ENCODE data around the gene KPNB1. TPM values are rescaled to one million over a fixed set of nuclear protein-coding genes. Genes with fewer than 3 reads are reported as not detected.

Gene KPNB1
- total and polyA plus RNA-seq, 2 of the 8 experiments (the other 6 are each of a cell fraction or from before 2014, with no cell fraction given), result 171 to 625 TPM

GRCh38 chr17:47727704-47728036, 78.0 kb downstream of the KPNB1 start:
- Histone ChIP-seq H2AFZ (ENCODE audit: low read length) (no peak overlapping the region), H3K9ac (replicated peaks in 1 of 4; ENCODE audit: extremely low read depth in 1 of 4, low read depth in 3 of 4, low read length in 3 of 4) (no peak overlapping the region), H3K27me3 (replicated peaks in 1 of 4; ENCODE audit: control insufficient read depth in 3 of 4, extremely low read depth in 1 of 4, insufficient read depth in 3 of 4, low read length in 3 of 4) (peaks cover 6 to 20% (median 17%) of the 10 kb centered on the region in 4 experiments), H4K8ac (ENCODE audit: extremely low read depth, insufficient read depth, low read length) (no peak overlapping the region), H3K4ac (replicated peaks; ENCODE audit: insufficient read length, low read depth, low read length) (no peak overlapping the region), H3K23me2 (ENCODE audit: low read depth, low read length) (no peaks in the 10 kb centered on the region; the same call in 1 of the 2 replicates), H3K4me2 (ENCODE audit: insufficient read depth in 1 of 2, low read depth in 2 of 2, low read length in 2 of 2) (no peak overlapping the region), H3K9me3 (ENCODE audit: insufficient read depth in 2 of 2, low read depth in 1 of 2, low read length in 1 of 2) (no peaks in the 10 kb centered on the region), H3K79me1 (ENCODE audit: low read depth, low read length) (no peaks in the 10 kb centered on the region), H4K91ac (replicated peaks; ENCODE audit: insufficient read length, low read length) (no peak overlapping the region), H3K36me3 (ENCODE audit: control insufficient read depth in 2 of 4, insufficient read depth in 4 of 4, low read length in 3 of 4) (no peaks in the 10 kb centered on the region), H2BK5ac (ENCODE audit: low read depth, low read length) (no peak overlapping the region), H4K5ac (ENCODE audit: insufficient read length, low read depth, low read length) (no peak overlapping the region), H3K18ac (ENCODE audit: extremely low read depth, low read length) (no peak overlapping the region), H4K20me1 (replicated peaks in 1 of 2; ENCODE audit: control insufficient read depth in 1 of 2, insufficient read depth in 2 of 2, low read length in 2 of 2) (peaks cover 0 to 2% of the 10 kb centered on the region in 2 experiments), H2BK120ac (replicated peaks; ENCODE audit: low read depth, low read length) (no peak overlapping the region), H3K56ac (replicated peaks; ENCODE audit: insufficient read length, low read depth, low read length) (no peak overlapping the region), H3K4me3 (ENCODE audit: extremely low read depth in 1 of 4, insufficient read depth in 2 of 4, low read depth in 3 of 4, low read length in 4 of 4) (no peak overlapping the region), H2BK12ac (ENCODE audit: low read depth, low read length) (no peak overlapping the region), H3K4me1 (replicated peaks in 1 of 4; ENCODE audit: control insufficient read depth in 3 of 4, insufficient read depth in 4 of 4, low read length in 3 of 4) (peaks cover 0 to 11% (median 0%) of the 10 kb centered on the region in 4 experiments; a peak in 1 of 7 replicates), H2AK5ac (ENCODE audit: low read depth, low read length) (no peak overlapping the region), H3K79me2 (ENCODE audit: control insufficient read depth in 1 of 2, insufficient read depth in 2 of 2, low read length in 2 of 2) (no peaks in the 10 kb centered on the region), H3K14ac (ENCODE audit: insufficient read length) (no peak overlapping the region), H3K23ac (ENCODE audit: insufficient read length) (no peak overlapping the region), H2BK15ac (ENCODE audit: low read length) (no peak overlapping the region), H3K27ac (ENCODE audit: low read depth, low read length) (no peak overlapping the region), H2BK20ac (ENCODE audit: low read length) (no peak overlapping the region)
- CTCF ChIA-PET (ENCODE audit: partially characterized antibody), result interaction anchor here (0.6 to 24.7 kb wide), 4 partner anchors 11 to 56 kb away, joined by 3 to 441 read pairs (median 91); partner anchors contain the start of gene TBKBP1
- POLR2A ChIA-PET (ENCODE audit: partially characterized antibody), result interaction anchor here (0.7 kb wide), 1 partner anchor 9 kb away, joined by 3 read pairs; no protein-coding TSS in a partner anchor
- no peak for DNase-seq (ENCODE audit: low read depth in 1 of 2, low spot score in 2 of 2)
- WGBS, 2 experiments (ENCODE audit: extremely low coverage in 1 of 2, insufficient coverage in 1 of 2, insufficient read length in 1 of 2, insufficient replicate concordance in 2 of 2, low coverage in 1 of 2, low lambda C conversion rate in 2 of 2, missing lambda C conversion rate in 1 of 2), result 88% methylated on average over 7 of the region's 9 CpGs; no CpG with 5 or more reads in 1 of the 2 experiments
- no peak for FAIRE-seq
- TF ChIP-seq SIX5 (IDR thresholded peaks at IDR 0.05; ENCODE audit: low read depth, low read length), result no peak
